Measurements from ENCODE around the gene CHP1.

DNA sequence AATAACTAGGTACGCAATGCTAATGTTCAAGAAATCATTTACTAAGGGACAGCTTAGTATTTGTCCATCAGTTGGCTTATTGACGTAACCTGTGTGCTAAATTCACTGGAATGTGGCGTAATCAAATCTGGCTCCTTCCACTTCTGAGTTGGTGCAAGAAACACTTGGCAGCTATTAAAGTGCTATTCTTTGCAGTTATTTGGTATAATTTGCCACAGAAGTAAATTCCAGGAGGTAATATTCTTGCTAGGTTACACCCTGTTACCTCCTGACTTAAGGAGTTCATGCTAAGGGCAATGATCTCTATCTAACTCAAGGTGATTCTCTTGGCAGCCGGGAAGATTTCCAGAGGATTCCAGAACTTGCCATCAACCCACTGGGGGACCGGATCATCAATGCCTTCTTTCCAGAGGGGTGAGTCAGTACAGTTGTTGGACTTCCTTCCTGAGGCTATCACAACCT, 25.5 kb downstream of the CHP1 start:
- TF ChIP-seq, protein P1, sequence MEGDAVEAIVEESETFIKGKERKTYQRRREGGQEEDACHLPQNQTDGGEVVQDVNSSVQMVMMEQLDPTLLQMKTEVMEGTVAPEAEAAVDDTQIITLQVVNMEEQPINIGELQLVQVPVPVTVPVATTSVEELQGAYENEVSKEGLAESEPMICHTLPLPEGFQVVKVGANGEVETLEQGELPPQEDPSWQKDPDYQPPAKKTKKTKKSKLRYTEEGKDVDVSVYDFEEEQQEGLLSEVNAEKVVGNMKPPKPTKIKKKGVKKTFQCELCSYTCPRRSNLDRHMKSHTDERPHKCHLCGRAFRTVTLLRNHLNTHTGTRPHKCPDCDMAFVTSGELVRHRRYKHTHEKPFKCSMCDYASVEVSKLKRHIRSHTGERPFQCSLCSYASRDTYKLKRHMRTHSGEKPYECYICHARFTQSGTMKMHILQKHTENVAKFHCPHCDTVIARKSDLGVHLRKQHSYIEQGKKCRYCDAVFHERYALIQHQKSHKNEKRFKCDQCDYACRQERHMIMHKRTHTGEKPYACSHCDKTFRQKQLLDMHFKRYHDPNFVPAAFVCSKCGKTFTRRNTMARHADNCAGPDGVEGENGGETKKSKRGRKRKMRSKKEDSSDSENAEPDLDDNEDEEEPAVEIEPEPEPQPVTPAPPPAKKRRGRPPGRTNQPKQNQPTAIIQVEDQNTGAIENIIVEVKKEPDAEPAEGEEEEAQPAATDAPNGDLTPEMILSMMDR (IDR thresholded peaks at IDR 0.05), result no peak
- no peak for TF ChIP-seq POLR2A (IDR thresholded peaks at IDR 0.05)

Measured in testis (tissue), 2 donors.